ENCODE data around the gene LCN10.
A peak's percentile ranks its signal among the peaks of the same experiment; 100 is the strongest.

The LCN10 gene

DNA sequence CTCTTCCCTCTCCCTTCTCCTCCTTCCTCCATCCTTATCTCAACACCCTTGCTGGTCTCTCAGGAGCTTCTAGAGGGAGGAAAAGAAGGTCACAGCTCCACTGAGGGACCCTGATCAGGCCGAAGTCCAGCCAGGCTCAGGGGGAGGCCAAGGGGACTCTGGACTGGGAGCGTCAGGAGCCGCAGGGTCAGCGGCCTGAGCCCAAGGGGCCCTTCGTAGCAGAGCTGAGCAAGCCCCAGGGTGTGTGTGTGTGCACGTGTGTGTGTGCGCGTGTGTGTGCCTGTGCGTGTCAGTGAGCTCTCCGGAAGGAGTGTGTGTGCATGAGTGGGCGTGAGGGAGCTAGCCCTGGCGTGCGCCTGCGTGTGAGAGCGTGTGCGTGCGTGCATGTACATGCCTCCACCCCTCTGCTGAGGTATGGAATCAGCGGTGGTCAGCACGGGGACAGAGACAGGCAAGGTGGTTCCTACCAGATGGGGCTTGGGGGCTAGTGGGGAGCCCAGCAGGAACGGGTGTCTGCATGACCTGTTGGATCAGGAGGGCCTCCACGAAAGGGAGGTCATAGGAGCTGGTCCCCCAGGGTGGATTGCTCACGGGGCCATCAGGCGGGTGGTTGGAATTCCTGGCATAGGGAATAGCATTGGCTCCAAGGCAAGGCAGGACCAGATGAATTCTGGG, 45.5 kb downstream of the LCN10 start:
- Histone ChIP-seq H3K4me3 (ENCODE audit: low read depth in 1 of 5, low read length in 5 of 5) (peak overlapping the region in 1 of 5 donors; percentile 16), H3K9me3 (ENCODE audit: control insufficient read depth in 5 of 5, low read length in 5 of 5) (no peaks in the 10 kb centered on the region), H3K36me3 (ENCODE audit: control insufficient read depth in 5 of 5, insufficient read depth in 5 of 5, low read length in 5 of 5) (no peaks in the 10 kb centered on the region), H3K27ac (ENCODE audit: low read depth, low read length) (peak overlapping the region; percentile 65), H3K4me1 (ENCODE audit: control insufficient read depth in 5 of 5, insufficient read depth in 5 of 5, low read length in 5 of 5) (peaks cover 0 to 49% (median 39%) of the 10 kb centered on the region in 5 donors), H3K27me3 (ENCODE audit: control insufficient read depth in 5 of 5, insufficient read depth in 4 of 5, low read length in 5 of 5) (peaks cover 0 to 4% (median 0%) of the 10 kb centered on the region in 5 donors), H3K9ac (ENCODE audit: low read length in 5 of 5) (peak overlapping the region in 2 of 5 donors; percentile 2 to 60)

DNA sequence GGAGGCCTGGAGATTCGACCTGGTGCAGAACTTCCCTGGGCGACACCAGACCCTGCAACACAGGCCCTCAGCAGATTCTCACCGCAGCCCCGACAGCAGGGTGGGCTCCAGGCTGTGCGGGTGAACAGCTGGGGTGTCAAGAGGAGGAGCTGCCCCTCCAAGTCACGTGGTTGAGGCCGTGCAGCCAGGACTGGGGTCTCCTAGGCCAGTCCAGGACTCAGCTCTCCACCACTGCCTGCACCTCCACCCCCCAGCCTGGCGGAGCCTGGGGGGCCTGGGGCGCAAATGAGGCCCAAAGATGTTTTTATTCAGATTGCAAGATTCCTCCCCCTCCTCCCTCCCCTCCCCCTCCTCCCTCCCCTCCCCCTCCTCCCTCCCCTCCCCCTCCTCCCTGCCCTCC, 46.2 kb downstream of the LCN10 start:
- H3K27me3 ChIP-seq (ENCODE audit: control insufficient read depth in 5 of 5, insufficient read depth in 4 of 5, low read length in 5 of 5) = peaks cover 0 to 4% (median 0%) of the 10 kb centered on the region in 5 donors
- no peak overlapping the region for H3K4me3 ChIP-seq (ENCODE audit: low read depth in 1 of 5, low read length in 5 of 5)
- H3K9ac ChIP-seq (ENCODE audit: low read length in 5 of 5) = no peak overlapping the region
- H3K4me1 ChIP-seq (ENCODE audit: control insufficient read depth in 5 of 5, insufficient read depth in 5 of 5, low read length in 5 of 5) = peaks cover 0 to 49% (median 38%) of the 10 kb centered on the region in 5 donors
- H3K9me3 ChIP-seq (ENCODE audit: control insufficient read depth in 5 of 5, low read length in 5 of 5) = no peaks in the 10 kb centered on the region
- no peaks in the 10 kb centered on the region for H3K36me3 ChIP-seq (ENCODE audit: control insufficient read depth in 5 of 5, insufficient read depth in 5 of 5, low read length in 5 of 5)
- H3K27ac ChIP-seq (ENCODE audit: low read depth, low read length) = no peak overlapping the region

GRCh38 chr9:136695955-136696354, 46.8 kb downstream of the LCN10 start:
- peaks cover 0 to 4% (median 0%) of the 10 kb centered on the region in 5 donors for H3K27me3 ChIP-seq (ENCODE audit: control insufficient read depth in 5 of 5, insufficient read depth in 4 of 5, low read length in 5 of 5)
- H3K36me3 ChIP-seq (ENCODE audit: control insufficient read depth in 5 of 5, insufficient read depth in 5 of 5, low read length in 5 of 5) = no peaks in the 10 kb centered on the region
- no peak overlapping the region for H3K27ac ChIP-seq (ENCODE audit: low read depth, low read length)
- H3K9ac ChIP-seq (ENCODE audit: low read length in 5 of 5) = no peak overlapping the region
- peaks cover 0 to 44% (median 33%) of the 10 kb centered on the region in 5 donors for H3K4me1 ChIP-seq (ENCODE audit: control insufficient read depth in 5 of 5, insufficient read depth in 5 of 5, low read length in 5 of 5)
- H3K4me3 ChIP-seq (ENCODE audit: low read depth in 1 of 5, low read length in 5 of 5) = no peak overlapping the region
- H3K9me3 ChIP-seq (ENCODE audit: control insufficient read depth in 5 of 5, low read length in 5 of 5) = no peaks in the 10 kb centered on the region

DNA sequence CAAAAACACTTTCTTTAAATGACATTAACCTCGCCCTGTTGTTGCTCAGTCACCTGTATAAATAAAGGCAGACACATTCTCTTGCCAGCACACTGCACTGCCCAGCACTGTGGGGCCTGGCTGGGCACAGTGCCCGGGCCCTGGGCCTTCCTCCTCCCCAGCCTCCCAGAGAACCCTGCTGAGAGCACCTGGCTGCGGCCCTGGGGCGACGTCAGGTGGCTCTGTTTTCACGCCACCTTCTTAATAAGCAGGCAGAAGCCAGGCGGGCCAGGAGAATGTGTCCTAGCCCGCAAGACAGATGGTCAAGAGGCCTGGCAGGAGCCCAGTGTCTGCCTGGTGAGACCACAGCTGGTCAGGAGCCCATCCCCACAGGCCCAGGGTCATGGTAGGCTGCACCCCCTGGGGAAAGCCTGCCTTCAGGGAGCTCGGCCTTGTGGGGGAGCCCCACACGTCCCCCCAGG, 47.3 kb downstream of the LCN10 start:
- no peak overlapping the region for H3K27ac ChIP-seq (ENCODE audit: low read depth, low read length)
- H3K4me1 ChIP-seq (ENCODE audit: control insufficient read depth in 5 of 5, insufficient read depth in 5 of 5, low read length in 5 of 5) = peaks cover 0 to 44% (median 31%) of the 10 kb centered on the region in 5 donors
- no peaks in the 10 kb centered on the region for H3K36me3 ChIP-seq (ENCODE audit: control insufficient read depth in 5 of 5, insufficient read depth in 5 of 5, low read length in 5 of 5)
- no peak overlapping the region for H3K9ac ChIP-seq (ENCODE audit: low read length in 5 of 5)
- H3K27me3 ChIP-seq (ENCODE audit: control insufficient read depth in 5 of 5, insufficient read depth in 4 of 5, low read length in 5 of 5) = peaks cover 0 to 4% (median 0%) of the 10 kb centered on the region in 5 donors
- no peaks in the 10 kb centered on the region for H3K9me3 ChIP-seq (ENCODE audit: control insufficient read depth in 5 of 5, low read length in 5 of 5)
- no peak overlapping the region for H3K4me3 ChIP-seq (ENCODE audit: low read depth in 1 of 5, low read length in 5 of 5)

DNA sequence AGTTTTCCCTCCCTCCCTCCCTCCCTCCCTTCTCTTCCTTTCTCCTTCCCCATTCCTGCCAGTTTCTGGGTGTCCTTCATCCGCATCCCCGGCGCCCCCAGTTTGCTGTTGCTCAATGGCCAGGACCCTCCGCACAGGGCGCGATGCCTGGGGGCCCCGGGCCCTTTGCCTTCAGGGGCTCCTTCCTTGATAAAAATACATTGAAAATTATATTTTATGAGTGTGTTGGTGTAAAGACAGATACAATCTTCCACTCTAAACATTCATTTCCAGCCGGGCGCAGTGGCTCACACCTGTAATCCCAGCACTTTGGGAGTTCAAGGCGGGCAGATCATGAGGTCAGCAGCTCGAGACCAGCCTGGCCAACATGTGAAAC, 47.9 kb downstream of the LCN10 start:
- no peak overlapping the region for H3K4me3 ChIP-seq (ENCODE audit: low read depth in 1 of 5, low read length in 5 of 5)
- peaks cover 0 to 4% (median 0%) of the 10 kb centered on the region in 5 donors for H3K27me3 ChIP-seq (ENCODE audit: control insufficient read depth in 5 of 5, insufficient read depth in 4 of 5, low read length in 5 of 5)
- peaks cover 0 to 44% (median 35%) of the 10 kb centered on the region in 5 donors for H3K4me1 ChIP-seq (ENCODE audit: control insufficient read depth in 5 of 5, insufficient read depth in 5 of 5, low read length in 5 of 5)
- no peak overlapping the region for H3K9ac ChIP-seq (ENCODE audit: low read length in 5 of 5)
- H3K36me3 ChIP-seq (ENCODE audit: control insufficient read depth in 5 of 5, insufficient read depth in 5 of 5, low read length in 5 of 5) = no peaks in the 10 kb centered on the region
- H3K27ac ChIP-seq (ENCODE audit: low read depth, low read length) = no peak overlapping the region
- no peaks in the 10 kb centered on the region for H3K9me3 ChIP-seq (ENCODE audit: control insufficient read depth in 5 of 5, low read length in 5 of 5)

GRCh38 chr9:136694163-136694871, 48.4 kb downstream of the LCN10 start:
- H3K4me1 ChIP-seq (ENCODE audit: control insufficient read depth in 5 of 5, insufficient read depth in 5 of 5, low read length in 5 of 5) = peaks cover 0 to 48% (median 37%) of the 10 kb centered on the region in 5 donors
- H3K9me3 ChIP-seq (ENCODE audit: control insufficient read depth in 5 of 5, low read length in 5 of 5) = no peaks in the 10 kb centered on the region
- H3K36me3 ChIP-seq (ENCODE audit: control insufficient read depth in 5 of 5, insufficient read depth in 5 of 5, low read length in 5 of 5) = no peaks in the 10 kb centered on the region
- no peak overlapping the region for H3K9ac ChIP-seq (ENCODE audit: low read length in 5 of 5)
- no peak overlapping the region for H3K27ac ChIP-seq (ENCODE audit: low read depth, low read length)
- H3K27me3 ChIP-seq (ENCODE audit: control insufficient read depth in 5 of 5, insufficient read depth in 4 of 5, low read length in 5 of 5) = peaks cover 0 to 4% (median 0%) of the 10 kb centered on the region in 5 donors
- no peak overlapping the region for H3K4me3 ChIP-seq (ENCODE audit: low read depth in 1 of 5, low read length in 5 of 5)

- no peaks in the 10 kb centered on the region for H3K36me3 ChIP-seq (ENCODE audit: control insufficient read depth in 5 of 5, insufficient read depth in 5 of 5, low read length in 5 of 5)
- peaks cover 0 to 4% (median 0%) of the 10 kb centered on the region in 5 donors for H3K27me3 ChIP-seq (ENCODE audit: control insufficient read depth in 5 of 5, insufficient read depth in 4 of 5, low read length in 5 of 5)
- no peak overlapping the region for H3K4me3 ChIP-seq (ENCODE audit: low read depth in 1 of 5, low read length in 5 of 5)
- no peak overlapping the region for H3K9ac ChIP-seq (ENCODE audit: low read length in 5 of 5)
- H3K4me1 ChIP-seq (ENCODE audit: control insufficient read depth in 5 of 5, insufficient read depth in 5 of 5, low read length in 5 of 5) = peaks cover 0 to 55% (median 43%) of the 10 kb centered on the region in 5 donors
- no peaks in the 10 kb centered on the region for H3K9me3 ChIP-seq (ENCODE audit: control insufficient read depth in 5 of 5, low read length in 5 of 5)
- H3K27ac ChIP-seq (ENCODE audit: low read depth, low read length) = no peak overlapping the region
Observed at GRCh38 chr9:136693490-136694162, 49.1 kb downstream of the LCN10 start.

DNA sequence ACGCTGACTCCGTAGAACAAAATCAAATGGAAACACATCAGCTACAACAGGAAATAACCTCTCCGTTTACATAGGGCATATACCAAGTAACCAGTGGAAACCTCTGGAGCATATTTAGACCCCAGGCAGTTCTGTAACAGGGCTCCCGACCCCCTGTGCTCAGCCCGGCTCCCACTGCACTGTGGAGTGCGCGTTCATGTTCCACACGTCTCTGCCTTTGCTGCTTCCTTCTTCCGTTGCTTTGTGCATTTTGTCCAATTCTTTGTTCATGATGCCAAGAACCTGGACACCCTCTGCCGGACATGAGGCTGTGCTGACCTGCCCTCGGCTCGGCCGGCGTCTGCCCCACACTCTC, 49.6 kb downstream of the LCN10 start:
- Histone ChIP-seq H3K27ac (ENCODE audit: low read depth, low read length) (no peak overlapping the region), H3K9me3 (ENCODE audit: control insufficient read depth in 5 of 5, low read length in 5 of 5) (no peaks in the 10 kb centered on the region), H3K36me3 (ENCODE audit: control insufficient read depth in 5 of 5, insufficient read depth in 5 of 5, low read length in 5 of 5) (no peaks in the 10 kb centered on the region), H3K9ac (ENCODE audit: low read length in 5 of 5) (no peak overlapping the region), H3K27me3 (ENCODE audit: control insufficient read depth in 5 of 5, insufficient read depth in 4 of 5, low read length in 5 of 5) (peaks cover 0 to 4% (median 0%) of the 10 kb centered on the region in 5 donors), H3K4me1 (ENCODE audit: control insufficient read depth in 5 of 5, insufficient read depth in 5 of 5, low read length in 5 of 5) (peaks cover 2 to 60% (median 47%) of the 10 kb centered on the region in 5 donors), H3K4me3 (ENCODE audit: low read depth in 1 of 5, low read length in 5 of 5) (no peak overlapping the region)

DNA sequence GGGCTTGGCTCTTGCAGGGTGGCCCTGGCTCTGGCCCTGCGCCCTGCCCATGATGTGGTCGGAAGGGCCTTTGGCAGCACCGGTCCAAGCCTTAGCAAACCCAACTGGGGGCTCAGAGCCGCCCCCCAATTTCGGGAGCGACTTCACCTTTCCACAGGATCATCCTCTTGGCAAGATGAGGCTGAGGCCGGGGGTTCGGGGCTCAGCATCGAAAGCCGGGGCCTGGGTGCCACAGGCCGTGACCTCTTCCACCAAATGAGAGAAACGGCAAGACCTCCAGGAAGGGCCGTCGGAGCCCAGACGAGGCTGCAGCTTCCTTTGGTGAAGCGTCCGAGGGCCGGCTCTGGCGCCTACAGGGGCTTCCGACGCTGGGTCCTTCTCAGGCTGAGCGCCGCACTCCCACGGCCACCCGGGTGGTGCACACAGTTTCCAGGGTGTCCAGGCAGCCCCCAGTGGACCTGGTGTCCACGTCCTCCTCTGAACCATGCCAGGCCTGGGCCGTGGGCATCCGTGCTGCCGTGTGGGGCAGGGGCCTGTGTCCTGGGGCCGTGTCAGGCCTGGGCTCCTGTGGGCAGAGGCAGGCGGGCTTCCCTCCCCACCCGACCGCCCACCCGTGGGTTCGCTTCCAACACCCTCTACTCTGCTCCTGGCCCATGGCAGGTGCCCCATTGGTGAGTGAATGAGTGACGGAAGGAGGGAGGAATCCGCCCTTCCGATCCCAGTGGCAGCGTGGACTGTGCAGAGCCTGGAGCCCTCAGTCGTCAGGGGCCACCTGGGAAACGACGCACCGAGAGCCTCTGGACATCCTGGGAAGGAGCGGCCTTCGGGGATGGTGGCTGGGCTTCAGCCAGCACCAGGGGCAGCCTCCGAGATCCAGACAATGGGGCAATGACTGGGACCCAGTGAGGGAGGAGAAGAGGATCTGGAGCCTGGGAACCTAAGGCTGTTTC, 50.3 kb downstream of the LCN10 start:
- Histone ChIP-seq H3K9ac (ENCODE audit: low read length in 5 of 5) (no peak overlapping the region), H3K36me3 (ENCODE audit: control insufficient read depth in 5 of 5, insufficient read depth in 5 of 5, low read length in 5 of 5) (no peaks in the 10 kb centered on the region), H3K27ac (ENCODE audit: low read depth, low read length) (no peak overlapping the region), H3K9me3 (ENCODE audit: control insufficient read depth in 5 of 5, low read length in 5 of 5) (no peaks in the 10 kb centered on the region), H3K4me3 (ENCODE audit: low read depth in 1 of 5, low read length in 5 of 5) (no peak overlapping the region), H3K27me3 (ENCODE audit: control insufficient read depth in 5 of 5, insufficient read depth in 4 of 5, low read length in 5 of 5) (peaks cover 0 to 4% (median 0%) of the 10 kb centered on the region in 5 donors), H3K4me1 (ENCODE audit: control insufficient read depth in 5 of 5, insufficient read depth in 5 of 5, low read length in 5 of 5) (peaks cover 2 to 60% (median 46%) of the 10 kb centered on the region in 5 donors)

All from subcutaneous abdominal adipose tissue (tissue), 5 donors.